ENCODE measurements around the gene NFKBIB.

DNA sequence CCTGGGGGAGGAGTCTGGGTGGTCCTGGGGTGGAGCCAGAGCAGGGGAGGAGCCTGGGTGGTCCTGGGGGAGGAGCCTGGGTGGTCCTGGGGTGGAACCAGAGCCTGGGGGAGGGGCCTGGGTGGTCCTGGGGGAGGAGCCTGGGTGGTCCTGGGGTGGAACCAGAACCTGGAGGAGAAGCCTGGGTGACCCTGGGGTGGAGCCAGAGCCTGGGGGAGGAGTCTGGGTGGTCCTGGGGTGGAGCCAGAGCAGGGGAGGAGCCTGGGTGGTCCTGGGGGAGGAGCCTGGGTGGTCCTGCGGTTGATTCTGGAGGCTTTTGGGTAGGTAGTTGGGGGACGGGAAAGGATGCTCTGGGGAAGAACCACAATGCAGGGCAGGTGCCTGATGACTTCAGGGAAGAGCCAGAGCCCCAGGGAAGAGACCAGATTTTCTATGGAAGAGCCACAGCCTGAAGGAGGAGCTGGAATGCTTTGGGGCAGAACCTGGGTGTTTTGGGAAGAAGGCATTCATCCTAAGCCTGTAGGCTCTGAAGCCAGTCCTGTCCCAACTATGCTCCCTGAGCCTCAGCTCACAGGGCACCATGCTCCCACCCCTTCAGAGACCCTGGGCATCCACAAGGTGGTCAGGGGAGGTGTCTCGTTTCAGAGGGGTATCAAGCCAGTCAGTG lies 45.9 kb downstream of the NFKBIB start:
- TF ChIP-seq, protein P1, sequence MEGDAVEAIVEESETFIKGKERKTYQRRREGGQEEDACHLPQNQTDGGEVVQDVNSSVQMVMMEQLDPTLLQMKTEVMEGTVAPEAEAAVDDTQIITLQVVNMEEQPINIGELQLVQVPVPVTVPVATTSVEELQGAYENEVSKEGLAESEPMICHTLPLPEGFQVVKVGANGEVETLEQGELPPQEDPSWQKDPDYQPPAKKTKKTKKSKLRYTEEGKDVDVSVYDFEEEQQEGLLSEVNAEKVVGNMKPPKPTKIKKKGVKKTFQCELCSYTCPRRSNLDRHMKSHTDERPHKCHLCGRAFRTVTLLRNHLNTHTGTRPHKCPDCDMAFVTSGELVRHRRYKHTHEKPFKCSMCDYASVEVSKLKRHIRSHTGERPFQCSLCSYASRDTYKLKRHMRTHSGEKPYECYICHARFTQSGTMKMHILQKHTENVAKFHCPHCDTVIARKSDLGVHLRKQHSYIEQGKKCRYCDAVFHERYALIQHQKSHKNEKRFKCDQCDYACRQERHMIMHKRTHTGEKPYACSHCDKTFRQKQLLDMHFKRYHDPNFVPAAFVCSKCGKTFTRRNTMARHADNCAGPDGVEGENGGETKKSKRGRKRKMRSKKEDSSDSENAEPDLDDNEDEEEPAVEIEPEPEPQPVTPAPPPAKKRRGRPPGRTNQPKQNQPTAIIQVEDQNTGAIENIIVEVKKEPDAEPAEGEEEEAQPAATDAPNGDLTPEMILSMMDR (IDR thresholded peaks at IDR 0.05) = no peak
- TF ChIP-seq POLR2A (IDR thresholded peaks at IDR 0.05; ENCODE audit: low read depth) = no peak
- no peak for TF ChIP-seq POLR2AphosphoS5 (IDR thresholded peaks at IDR 0.05)
- no peak for TF ChIP-seq EP300 (IDR thresholded peaks at IDR 0.05)
